ENCODE measurements around the gene PCSK7. TPM values are rescaled to one million over a fixed set of nuclear protein-coding genes. Genes with fewer than 3 reads are reported as not detected.

The PCSK7 gene
- total and polyA plus RNA-seq, 2 of the 4 experiments (the other 2 are of a cell fraction): 35.8 to 54.3 TPM

GRCh38 chr11:117166491-117166890, 65.4 kb downstream of the PCSK7 start:
- dilution Hi-C loops (cut with HindIII; ENCODE audit: low sequenced_read_pairs, unreplicated experiment): no loop called here
- Histone ChIP-seq H3K56ac (ENCODE audit: extremely low read depth, insufficient read depth, low read length) (no peak overlapping the region), H3K18ac (ENCODE audit: low read depth, low read length) (no peak overlapping the region), H4K5ac (ENCODE audit: low read depth, low read length) (no peak overlapping the region), H3K14ac (replicated peaks; ENCODE audit: low read depth, low read length) (no peak overlapping the region), H3K9me3 (ENCODE audit: control insufficient read depth, insufficient read depth, low read length) (no peaks in the 10 kb centered on the region), H3K79me1 (ENCODE audit: low read depth in 1 of 2, low read length in 2 of 2) (peaks cover 17 to 44% of the 10 kb centered on the region in 2 experiments), H2AK5ac (ENCODE audit: low read depth, low read length) (no peak overlapping the region), H4K20me1 (ENCODE audit: insufficient read depth, low read length) (peaks cover 24% of the 10 kb centered on the region), H3K36me3 (ENCODE audit: control insufficient read depth, insufficient read depth, low read length) (peaks cover 38% of the 10 kb centered on the region), H3K4me3 (ENCODE audit: insufficient read depth, low read depth, low read length) (no peak overlapping the region), H2BK120ac (ENCODE audit: low read depth, low read length) (no peak overlapping the region), H2AK9ac (replicated peaks; ENCODE audit: low read depth, low read length, poor library complexity) (no peak overlapping the region), H3K27me3 (ENCODE audit: control insufficient read depth, insufficient read depth, low read length) (no peaks in the 10 kb centered on the region), H3K27ac (ENCODE audit: insufficient read depth, low read length) (no peak overlapping the region), H2BK15ac (ENCODE audit: low read depth, low read length) (no peak overlapping the region), H2BK20ac (ENCODE audit: low read depth, low read length) (no peak overlapping the region), H2AFZ (replicated peaks; ENCODE audit: low read length, poor library complexity) (no peak overlapping the region), H3K4me1 (ENCODE audit: control insufficient read depth, insufficient read depth, low read length) (peaks cover 9% of the 10 kb centered on the region), H3K9me1 (ENCODE audit: insufficient read depth, low read length) (peaks cover 4% of the 10 kb centered on the region; the same call in 1 of the 2 replicates), H3K4me2 (ENCODE audit: low read depth, low read length) (no peak overlapping the region), H3K4ac (ENCODE audit: low read depth, low read length) (no peak overlapping the region), H2BK5ac (ENCODE audit: low read depth, low read length, poor library complexity, severe bottlenecking) (no peak overlapping the region), H4K91ac (ENCODE audit: insufficient read depth, low read depth, low read length) (no peak overlapping the region), H3K23ac (ENCODE audit: low read depth, low read length) (no peak overlapping the region), H4K8ac (ENCODE audit: low read depth in 2 of 2, low read length in 2 of 2) (no peak overlapping the region), H3K9ac (ENCODE audit: low read depth, low read length) (no peak overlapping the region)
- TF ChIP-seq CHD1 (IDR thresholded peaks at IDR 0.05; ENCODE audit: low read depth, low read length) (no peak), RAD21 (IDR thresholded peaks at IDR 0.05; ENCODE audit: low read length) (no peak), POLR2A (IDR thresholded peaks at IDR 0.05; ENCODE audit: low read depth, low read length) (no peak), FOS (IDR thresholded peaks at IDR 0.05; ENCODE audit: low read depth, low read length) (no peak), CEBPB (IDR thresholded peaks at IDR 0.05; ENCODE audit: low read depth, low read length) (no peak), NFE2L2 (IDR thresholded peaks at IDR 0.05; ENCODE audit: low read depth, low read length) (no peak), CTCF (conservative IDR thresholded peaks at IDR 0.05; ENCODE audit: low read depth, low read length) (no peak), RFX5 (IDR thresholded peaks at IDR 0.05; ENCODE audit: low read depth, low read length) (no peak), USF2 (IDR thresholded peaks at IDR 0.05; ENCODE audit: low read depth, low read length) (no peak), MXI1 (IDR thresholded peaks at IDR 0.05; ENCODE audit: borderline replicate concordance, low read depth, low read length) (no peak), MAFK (IDR thresholded peaks at IDR 0.05; ENCODE audit: low read depth, low read length) (no peak), RCOR1 (IDR thresholded peaks at IDR 0.05; ENCODE audit: insufficient replicate concordance, low read length) (no peak), SMC3 (IDR thresholded peaks at IDR 0.05; ENCODE audit: low read depth, low read length) (no peak)
- in situ Hi-C loops (cut with MboI; ENCODE audit: low sequenced_read_pairs): no loop called here
- BruUV-seq (replicated peaks): no TSS peak
- ATAC-seq (ENCODE audit: low read depth): peak; percentile 63
- ChIA-PET CTCF (interaction anchor here (0.6 kb wide), 1 partner anchor 18 kb away, joined by 3 read pairs; no protein-coding TSS in a partner anchor), POLR2A (ENCODE audit: unreplicated experiment) (no interaction called here)
- peak; percentile 28 for DNase-seq
- intact Hi-C loops (cut with micrococcal nuclease): no loop called here
- WGBS, 2 experiments (ENCODE audit: extremely low coverage in 2 of 2, insufficient read length in 1 of 2): 43% methylated on average over 1 of the region's 1 CpG; no CpG with 5 or more reads in 1 of the 2 experiments
